ENCODE results near the gene CD207.
"Not testable (repeated sequence)": the region's sequence is repeated elsewhere in the genome, so short reads cannot be mapped to it uniquely, and the experiment has no call there.

The CD207 gene

DNA sequence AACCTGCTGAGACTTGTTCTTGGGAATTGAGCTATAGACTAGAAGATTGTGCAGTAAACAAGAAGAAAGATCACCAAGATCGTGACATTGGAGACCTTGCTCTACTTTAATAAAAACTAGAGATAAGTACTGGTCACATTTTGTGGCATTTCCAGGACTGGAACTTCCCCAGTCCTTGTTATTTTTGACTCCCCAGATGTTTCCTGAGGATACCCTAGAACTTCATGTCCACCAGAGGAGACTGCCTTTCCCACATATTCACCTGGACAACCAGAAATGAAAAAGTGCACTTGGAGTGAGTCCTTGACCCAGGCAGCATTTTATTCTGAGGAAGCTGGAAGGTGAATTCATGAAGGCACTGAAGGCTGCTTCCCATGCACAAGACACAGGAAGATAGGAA, 5.7 kb downstream of the CD207 start:
- no peak for DNase-seq (ENCODE audit: low read depth in 4 of 4, low spot score in 1 of 4)

DNA sequence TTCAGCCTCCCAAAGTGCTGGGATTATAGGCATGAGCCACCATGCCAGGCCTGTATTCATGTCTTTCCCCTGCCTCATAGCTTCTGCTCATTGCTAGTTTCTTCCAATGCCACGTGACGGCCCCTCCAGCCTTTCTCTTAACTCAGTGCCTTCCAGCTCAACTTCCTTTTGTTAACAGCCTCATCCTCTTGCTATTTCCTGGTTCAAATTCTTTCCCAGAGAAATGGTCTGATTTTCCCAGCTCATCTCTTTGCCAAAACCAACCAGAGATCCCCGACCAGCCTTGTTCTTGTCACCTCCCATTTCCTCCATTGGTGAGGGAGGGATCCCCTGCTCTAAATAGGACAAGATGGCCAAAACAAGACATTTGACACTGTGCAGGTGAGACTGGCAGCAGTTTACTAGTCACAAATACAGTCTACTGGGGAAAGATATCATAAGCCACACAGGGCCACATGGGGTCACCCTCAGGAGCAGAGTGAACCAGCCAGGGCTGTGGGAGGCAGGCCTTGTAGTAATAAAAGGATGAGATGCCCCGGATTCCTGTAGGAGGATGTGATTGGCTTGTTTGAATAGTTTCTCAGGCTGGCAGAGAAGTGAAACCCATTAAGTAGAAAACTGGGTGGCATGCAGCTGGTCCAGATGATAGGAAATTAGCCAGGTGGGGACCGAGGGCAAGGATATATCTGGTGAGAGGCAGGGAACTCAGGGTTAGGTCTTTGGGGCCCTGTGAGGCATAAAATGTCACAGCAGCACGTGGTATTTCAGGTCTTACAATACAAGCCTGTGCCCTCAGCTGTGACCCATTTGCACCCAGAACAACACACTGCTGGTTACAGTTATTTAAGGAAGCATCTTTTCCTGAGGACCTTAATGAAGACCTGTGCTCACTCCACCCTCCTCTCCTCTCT, 6.4 kb downstream of the CD207 start:
- DNase-seq (ENCODE audit: low read depth in 4 of 4, low spot score in 1 of 4), result no peak

DNA sequence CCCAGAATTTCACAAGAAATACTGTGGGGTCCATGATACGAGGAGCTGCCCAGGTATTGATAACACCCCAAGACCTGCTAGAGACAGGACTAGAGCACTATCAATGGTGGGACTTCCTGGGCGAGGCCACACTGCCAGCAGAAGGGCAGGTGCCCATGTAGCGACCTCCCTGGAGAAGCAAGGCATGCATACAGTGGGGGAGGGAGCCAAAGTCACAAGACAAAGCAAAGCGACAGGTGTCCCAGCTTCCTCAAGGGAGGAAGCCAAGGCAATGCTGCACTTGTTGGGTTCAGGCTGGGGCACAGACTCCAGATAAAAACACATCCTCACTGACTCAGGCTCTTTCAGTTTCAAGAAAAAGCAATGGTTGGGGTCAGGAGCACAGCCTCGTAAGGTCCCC, 7.5 kb downstream of the CD207 start:
- DNase-seq (ENCODE audit: low read depth in 4 of 4, low spot score in 1 of 4), result no peak

DNA sequence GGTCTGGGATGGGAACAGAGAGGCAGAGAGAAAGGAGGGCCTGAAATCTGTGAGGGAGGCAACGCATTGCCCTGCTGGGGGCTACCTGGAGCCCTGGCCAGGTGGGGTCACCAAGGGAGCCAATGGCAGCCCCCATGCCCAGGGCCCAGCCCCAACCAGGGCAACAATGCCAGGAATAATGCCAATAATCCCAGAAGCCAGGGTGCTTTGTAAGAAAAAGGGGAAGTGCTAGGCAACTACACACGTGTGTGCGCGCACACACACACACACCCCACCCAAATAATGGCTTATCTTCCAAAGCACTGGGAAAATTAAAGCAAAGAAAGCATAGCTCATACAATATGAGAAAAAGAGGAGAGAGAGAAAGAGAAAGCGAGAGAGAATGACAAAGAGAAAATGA, 8.2 kb downstream of the CD207 start:
- DNase-seq (ENCODE audit: low read depth in 4 of 4, low spot score in 1 of 4), result no peak

DNA sequence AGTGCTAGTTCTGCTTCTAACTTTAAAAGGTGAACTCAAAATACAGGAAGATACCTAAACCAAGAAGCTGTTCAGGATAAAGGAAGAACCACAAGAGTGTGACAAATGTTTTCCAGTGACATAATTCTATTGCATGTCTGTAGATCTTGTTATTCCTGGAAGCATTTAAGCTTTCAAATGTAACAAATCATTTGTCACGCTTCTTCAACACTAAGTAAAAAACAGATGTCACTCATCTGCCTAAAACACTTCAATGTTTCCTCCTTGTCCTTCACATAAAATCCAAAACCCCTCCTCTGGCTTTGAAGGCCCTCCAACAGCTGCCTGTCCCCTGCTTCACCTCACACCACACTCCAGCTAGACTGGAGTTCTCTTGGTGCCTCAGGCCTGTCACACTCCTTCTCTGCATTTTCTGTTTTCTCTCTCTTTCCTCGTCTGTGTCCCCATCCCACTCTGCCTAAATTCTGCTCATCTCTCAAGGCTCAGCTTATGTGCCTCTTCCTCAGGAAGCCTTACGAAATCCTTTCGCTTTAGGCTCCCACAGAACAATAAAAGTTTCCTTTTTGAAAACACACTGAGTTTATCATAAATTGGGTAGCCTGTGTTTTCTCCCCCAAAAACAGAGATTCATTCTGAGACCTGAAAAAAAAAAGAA, 8.8 kb downstream of the CD207 start:
- DNase-seq (ENCODE audit: low read depth in 4 of 4, low spot score in 1 of 4), result no peak

DNA sequence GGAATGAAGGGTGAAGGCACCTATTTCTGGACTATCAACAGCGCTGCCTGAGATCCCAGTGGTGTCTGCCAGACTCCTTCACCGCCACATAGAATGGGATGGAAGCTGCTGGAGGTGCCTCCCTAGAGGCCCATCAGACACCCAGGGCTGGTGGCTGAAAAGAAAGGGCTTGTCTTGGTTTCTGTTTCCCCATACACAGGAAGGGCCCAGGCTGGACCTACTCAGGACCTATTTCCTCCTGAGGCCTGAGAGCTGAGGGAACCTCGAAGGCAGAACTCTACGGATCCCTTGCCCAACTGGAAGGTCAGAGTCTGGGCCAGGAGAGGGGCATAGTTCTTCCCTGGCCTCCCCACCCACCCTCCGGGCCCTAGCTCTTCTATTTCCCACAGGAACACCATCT, 12.4 kb downstream of the CD207 start:
- DNase-seq (ENCODE audit: low read depth in 4 of 4, low spot score in 1 of 4), result no peak

DNA sequence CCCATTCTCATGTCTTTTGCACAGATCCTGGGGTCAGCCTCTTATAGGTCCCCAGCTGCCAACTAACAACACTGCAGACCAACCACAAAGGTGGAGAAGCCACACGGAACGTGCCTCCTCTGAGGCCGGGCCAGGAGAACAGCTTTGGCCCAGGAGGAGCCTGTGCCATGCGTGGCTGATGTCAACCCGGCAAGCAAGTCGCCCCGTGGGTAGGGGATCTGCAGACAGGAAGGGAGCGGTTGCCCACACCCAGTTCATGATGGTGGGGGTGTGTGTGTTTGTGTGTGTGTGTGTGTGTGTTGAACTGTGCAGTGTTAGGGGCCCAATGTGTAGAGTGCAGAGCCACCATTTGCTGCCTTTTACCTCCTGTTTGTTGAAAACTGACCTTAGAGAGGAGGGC, 12.8 kb downstream of the CD207 start:
- DNase-seq (ENCODE audit: low read depth in 4 of 4, low spot score in 1 of 4), result no peak

DNA sequence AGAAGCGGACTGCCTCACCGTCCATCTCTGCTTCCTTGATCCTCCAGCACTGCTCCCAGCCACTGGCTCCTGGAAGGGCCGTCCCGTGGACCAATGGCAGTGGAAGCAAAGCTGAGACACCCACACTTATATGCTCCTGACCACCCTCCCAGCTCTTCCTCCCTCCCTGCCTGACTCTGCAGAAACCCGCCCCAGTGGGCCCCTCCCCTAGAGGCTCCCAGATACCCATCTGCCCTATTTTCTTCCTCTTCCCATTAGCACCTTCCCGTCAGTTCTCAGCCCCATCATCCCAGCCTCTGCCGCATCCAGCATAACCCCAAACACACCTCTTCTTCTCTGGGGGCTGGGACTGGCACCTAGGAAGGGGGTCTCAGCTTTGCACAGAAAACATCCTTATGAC, 15.1 kb downstream of the CD207 start, which contains the start of gene CLEC4F:
TSS of gene CLEC4F (minus strand) at position 101 of the 400 bp plus-strand sequence. CDS start at position 25, 76 bp downstream.
- no peak for DNase-seq (ENCODE audit: low read depth in 4 of 4, low spot score in 1 of 4)

DNA sequence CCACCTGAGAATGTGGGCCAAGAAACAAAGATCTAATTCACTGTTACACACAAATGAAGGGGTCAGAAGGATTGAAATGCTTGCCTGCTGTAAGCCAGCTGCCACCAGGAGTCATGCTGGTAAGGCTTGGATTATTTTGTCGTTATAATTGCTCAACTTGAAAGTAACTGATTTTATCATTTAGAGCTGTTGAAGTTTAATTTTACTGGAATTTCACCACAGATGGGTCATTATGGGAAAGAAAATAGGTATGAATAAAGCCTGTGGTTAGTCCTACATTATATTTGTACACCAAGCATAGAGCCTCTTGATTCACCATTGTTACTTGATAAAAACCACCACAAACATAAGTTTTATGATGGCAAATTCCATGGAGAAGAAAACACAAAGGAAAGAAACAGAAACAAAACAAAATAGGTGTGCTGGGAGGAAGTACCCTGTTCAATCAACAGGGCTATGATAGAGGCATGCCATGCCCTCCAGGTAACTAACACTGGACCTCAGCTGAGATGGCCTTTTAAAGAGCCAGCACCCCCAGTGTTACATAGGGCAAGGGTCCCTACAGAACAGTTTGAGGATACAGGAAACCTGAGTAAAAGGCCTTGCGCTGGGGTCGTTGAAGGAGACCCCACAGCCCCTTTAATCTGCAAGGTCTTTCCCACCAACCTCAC, 18.2 kb downstream of the CD207 start:
- no peak for DNase-seq (ENCODE audit: low read depth in 4 of 4, low spot score in 1 of 4)

DNA sequence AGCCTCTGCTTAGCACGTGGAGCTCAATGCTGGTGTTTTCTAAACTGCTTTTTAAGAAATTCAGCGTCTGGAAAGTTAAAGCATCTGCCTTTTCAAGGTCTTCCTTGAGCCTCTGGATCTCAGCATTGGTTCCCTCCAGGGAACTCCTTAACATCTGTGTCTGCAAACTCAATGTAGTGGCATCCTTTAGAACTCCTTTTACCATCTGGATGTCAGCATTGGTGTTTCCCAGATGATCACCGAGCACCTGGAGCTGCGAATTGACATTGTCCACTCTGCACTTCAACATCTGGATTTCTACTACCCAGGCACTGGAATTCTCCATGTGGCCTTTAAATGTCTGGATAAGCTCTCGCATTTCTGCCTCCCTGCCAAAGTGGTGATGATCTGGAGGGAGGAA, 18.9 kb downstream of the CD207 start:
- DNase-seq (ENCODE audit: low read depth in 4 of 4, low spot score in 1 of 4), result no peak

DNA sequence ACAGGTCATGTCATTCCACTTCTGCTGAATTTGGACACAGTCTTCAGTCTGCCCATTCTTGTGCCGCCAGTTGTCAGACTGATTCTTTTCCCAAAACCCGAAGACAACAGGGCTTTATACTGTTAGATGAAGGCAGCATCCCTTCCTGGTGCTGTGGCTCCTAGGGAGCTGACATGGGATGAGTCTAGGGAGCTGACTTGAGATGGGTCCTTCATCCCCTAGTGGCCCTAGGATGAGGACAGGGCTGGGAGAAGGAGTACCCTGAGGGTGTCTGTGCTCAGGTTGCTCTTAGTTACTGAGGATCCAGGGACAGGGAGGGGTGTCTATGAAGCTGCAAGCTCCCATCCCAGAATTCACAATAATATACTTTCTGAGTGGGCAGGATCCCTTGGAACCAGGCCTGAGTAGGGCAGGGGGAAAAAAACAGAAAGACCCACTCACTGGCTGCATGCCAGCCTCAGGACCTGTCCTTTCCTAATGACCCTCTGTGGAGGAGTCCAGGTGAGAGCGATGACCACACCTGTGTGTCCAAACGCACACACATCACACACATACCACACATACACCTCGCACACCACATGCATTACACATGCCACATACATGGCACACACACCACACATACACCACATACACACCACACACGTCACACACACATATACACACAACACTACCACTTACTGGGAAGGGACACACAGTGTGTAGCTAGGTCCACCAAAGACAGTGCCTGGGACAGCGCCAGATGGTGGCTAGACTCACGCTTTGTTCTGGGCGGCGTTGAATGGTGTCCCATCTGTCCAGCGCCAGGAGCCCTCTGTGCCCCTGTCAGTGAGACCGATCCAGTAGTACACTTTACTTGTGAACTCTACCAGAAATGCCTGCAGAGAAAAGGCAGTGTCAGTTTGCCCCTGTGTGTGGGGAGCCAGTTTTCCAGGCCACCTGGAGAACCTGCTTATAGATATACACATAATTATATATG, 26.3 kb downstream of the CD207 start:
- no peak for DNase-seq (ENCODE audit: low read depth in 4 of 4, low spot score in 1 of 4)

DNA sequence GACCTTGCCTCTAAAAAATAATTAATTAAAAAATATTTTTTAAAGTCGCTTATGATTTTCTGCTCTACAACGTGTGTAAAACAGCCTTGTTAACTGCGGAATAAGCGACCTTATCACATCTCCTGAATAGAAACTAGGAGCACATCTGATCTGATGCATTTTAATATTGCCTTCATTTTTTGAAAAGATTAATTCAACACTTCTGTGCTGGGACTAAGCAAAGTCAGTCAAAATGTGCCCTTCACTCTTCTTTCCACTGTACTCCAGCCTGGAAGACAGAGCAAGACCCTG, 27.8 kb downstream of the CD207 start:
- no peak for DNase-seq (ENCODE audit: low read depth in 4 of 4, low spot score in 1 of 4)

DNA sequence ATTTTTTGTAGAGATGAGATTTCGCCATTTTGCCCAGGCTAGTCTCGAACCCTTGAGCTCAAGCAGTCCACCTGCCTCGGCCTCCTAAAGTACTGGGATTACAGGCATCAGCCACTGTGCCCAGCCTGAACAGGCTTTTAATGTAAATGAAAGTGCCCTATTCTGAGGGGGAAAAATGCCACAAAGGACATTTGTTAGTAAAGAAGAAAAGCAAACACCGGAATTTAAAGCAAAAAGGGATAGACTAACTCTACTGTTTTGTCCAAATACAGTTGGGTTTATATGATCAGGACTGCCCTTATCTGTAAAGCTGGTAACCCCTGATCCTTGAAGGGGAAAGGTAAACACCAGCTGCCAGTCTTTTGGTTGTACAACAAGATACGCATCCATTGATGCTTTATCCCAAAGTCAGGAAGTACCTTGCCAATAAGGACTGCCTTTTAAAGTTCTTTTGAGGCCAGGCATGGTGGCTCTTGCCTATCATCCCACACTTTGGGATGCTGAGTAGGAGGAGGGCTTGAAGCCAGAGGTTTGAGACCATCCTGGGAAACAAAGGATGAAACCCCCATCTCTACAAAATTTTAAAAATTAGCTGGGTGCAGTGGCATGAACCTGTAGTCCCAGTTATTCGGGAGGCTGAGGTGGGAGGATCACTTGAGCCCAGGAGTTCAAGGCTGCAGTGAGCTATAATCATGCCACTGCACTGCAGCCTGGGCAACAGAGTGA, 28.4 kb downstream of the CD207 start:
- DNase-seq (ENCODE audit: low read depth in 4 of 4, low spot score in 1 of 4), result no peak

DNA sequence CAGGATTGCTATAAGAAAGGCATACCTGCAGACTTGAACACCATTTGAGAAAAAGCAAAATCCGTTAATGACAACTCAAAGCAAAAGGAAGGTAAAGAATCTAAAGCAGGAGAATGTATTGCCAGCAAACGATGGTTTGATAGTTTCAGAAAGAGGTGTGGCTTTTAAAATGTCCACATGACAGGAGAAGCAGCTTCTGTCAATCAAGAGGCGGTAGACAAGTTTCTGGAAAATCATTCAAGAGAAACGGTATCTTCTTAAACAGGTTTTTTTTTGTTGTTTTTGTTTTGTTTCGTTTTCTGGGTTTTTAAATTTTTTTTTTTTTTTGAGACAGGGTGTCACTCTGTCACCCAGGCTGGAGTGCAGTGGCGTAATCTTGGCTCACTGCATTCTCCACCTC, 29.0 kb downstream of the CD207 start:
- no peak for DNase-seq (ENCODE audit: low read depth in 4 of 4, low spot score in 1 of 4)

DNA sequence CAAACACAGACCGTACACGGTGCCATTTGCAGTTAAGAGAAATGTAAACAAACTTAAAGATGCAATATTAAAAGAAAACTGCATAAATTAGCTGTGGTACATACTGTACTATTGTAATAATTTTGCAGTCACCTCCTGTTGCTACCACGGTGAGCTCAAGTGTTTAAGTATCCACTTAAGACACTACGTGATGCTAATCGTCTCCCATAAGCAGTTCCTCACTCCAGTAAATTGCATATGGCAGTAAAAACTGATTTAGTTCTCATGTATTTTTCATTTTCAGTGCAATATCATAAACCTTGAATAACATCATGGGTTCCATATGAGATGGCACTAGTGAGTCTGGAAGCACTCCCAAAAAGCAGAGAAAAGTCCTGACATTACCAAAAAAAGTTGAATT, 29.6 kb downstream of the CD207 start:
- DNase-seq (ENCODE audit: low read depth in 4 of 4, low spot score in 1 of 4), result no peak

DNA sequence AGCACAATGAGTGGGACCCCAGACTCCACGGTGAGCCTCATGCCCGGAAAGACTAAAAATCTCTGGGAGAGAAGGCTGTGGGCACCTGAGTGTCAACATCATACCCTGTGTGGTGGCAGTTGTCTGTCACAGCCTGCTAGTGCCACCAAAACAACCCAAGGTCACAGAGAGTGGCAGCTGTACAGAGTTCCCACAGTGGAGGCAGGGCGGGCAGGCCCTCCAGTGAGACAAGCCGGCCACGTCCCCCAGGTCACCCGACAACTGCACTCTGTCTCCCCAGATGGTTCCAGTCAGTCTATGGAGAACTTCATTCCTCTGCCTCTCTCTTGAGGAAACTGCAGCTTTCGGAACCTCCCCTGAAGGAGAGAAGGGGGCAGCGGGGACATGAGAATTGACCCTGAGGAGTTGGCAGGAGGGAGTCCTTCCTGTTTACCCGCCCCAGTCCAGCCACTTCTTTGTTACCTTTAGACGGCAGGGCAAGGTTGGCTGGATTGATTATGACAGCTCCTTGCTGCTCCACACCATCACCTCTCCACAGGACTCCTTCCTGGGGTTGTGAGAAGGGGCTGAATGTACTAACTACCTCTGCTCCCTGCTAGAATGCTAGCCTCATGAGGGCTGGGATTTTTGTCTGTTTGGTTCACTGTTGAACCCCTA, 33.9 kb downstream of the CD207 start:
- no peak for DNase-seq (ENCODE audit: low read depth in 4 of 4, low spot score in 1 of 4)

DNA sequence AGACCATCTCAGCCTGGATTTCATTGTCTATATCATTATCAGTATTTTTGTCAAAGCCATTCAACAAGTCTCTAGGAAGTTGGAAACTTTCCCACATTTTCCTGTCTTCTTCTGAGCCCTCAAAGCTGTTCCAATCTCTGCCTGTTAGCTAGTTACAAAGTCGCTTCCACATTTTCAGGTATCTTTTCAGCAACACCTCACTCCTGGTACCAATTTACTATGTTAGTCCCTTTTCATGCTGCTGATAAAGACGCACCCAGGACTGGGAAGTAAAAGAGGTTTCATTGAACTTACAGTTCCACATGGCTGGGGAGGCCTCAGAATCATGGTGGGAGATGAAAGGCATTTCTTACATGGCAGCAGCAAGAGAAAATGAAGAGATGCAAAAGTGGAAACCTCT, 35.9 kb downstream of the CD207 start:
- no peak for DNase-seq (ENCODE audit: low read depth in 4 of 4, low spot score in 1 of 4)

DNA sequence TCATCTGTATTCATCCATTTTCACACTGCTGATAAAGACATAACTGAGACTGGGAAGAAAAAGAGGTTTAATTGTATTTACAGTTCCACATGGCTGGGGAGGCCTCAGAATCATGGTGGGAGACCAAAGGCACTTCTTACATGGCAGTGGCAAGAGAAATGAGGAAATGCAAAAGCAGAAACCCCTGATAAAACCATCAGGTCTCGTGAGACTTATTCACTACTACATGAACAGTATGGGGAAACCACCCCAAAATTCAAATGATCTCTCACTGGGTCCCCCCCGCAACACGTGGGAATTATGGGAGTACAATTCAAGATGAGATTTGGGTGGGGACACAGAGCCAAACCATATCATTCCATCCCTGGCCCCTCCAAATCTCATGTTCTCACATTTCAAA, 37.6 kb downstream of the CD207 start:
- not testable (repeated sequence) for DNase-seq (ENCODE audit: low read depth in 4 of 4, low spot score in 1 of 4)

DNA sequence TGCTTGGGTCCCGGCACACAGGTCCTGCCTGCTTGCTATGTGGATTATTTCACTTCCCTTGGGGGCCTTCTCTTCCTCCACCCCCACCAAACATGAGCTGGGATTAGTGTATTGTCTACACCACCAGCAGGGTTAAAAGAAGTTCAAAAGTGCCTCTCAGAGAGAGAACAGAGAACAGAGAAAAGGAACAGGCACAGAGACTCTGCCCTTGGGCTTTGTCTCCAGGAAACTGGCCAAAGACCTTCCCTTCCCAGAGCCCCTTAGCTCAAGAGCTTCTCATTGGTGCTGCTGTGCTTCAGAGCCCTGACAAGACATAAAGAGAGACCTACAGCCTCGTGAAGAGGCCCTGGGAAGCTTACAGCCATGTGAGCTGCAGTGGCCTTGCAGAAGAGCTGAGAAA, 38.1 kb downstream of the CD207 start:
- DNase-seq (ENCODE audit: low read depth in 4 of 4, low spot score in 1 of 4), result no peak

DNA sequence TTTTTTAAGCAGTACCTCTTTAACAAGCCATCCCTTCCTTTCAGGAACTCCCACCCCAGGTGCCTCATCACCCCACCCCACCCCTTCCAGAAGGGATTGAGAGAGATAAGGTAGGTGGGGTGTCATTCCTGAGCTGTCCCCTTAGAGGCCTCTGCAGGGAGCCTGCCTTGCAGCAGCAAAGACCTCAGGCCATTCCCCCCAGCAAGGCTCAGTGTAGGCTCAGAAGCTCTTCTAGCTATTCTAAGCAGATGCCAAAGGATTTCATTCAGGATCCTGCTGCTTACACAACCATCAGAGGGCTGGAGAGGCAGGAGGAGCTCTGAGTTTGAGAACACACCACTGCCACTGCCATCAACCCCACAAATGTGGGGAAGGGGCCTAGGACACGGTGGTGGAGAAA, 39.4 kb downstream of the CD207 start:
- no peak for DNase-seq (ENCODE audit: low read depth in 4 of 4, low spot score in 1 of 4)
